ENCODE measurements around the gene BTBD3. TPM values are rescaled to one million over a fixed set of nuclear protein-coding genes. Genes with fewer than 3 reads are reported as not detected.

BTBD3 gene
- total RNA-seq, 4 donors from 2014 or later = 39.0 to 62.1 (median 44.6) TPM

- WGBS = 77% methylated on average over 6 of the region's 6 CpGs
- no peaks in the 10 kb centered on the region for H3K36me3 ChIP-seq
- no peak for DNase-seq (ENCODE audit: low spot score in 2 of 2)
- no peak overlapping the region for H3K27ac ChIP-seq
- H3K4me1 ChIP-seq = no peaks in the 10 kb centered on the region
- no peak for TF ChIP-seq EP300 (IDR thresholded peaks at IDR 0.05)
- no peak for TF ChIP-seq CTCF (IDR thresholded peaks at IDR 0.05)
- TF ChIP-seq POLR2A (IDR thresholded peaks at IDR 0.05) = no peak
- no peak for TF ChIP-seq POLR2AphosphoS5 (IDR thresholded peaks at IDR 0.05)
- no peak overlapping the region for H3K4me3 ChIP-seq
- no peaks in the 10 kb centered on the region for H3K27me3 ChIP-seq
- no peaks in the 10 kb centered on the region for H3K9me3 ChIP-seq
Observed at GRCh38 chr20:11936157-11936556, 18.5 kb downstream of the BTBD3 start.

DNA sequence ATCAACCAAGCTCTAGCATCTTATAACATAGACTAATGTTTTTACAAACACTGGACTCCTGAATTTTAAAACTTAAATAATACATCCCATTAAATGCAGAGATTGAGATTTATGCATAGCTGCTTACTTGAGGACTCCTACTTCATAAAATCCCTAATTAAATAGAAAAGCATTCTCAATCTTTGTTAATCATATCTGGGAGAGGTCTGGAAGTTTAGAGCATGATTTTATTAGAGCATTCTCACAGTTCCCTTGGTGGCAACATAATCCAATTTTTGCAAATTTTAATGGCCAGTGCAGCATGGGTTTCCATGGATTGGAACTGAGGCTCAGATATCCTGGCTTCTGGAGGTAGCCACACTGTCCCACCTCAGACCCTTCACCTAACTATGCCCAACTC lies 19.5 kb downstream of the BTBD3 start:
- Histone ChIP-seq H3K4me3 (no peak overlapping the region), H3K27me3 (no peaks in the 10 kb centered on the region), H3K36me3 (no peaks in the 10 kb centered on the region), H3K27ac (no peak overlapping the region), H3K4me1 (no peaks in the 10 kb centered on the region), H3K9me3 (no peaks in the 10 kb centered on the region)
- TF ChIP-seq POLR2AphosphoS5 (IDR thresholded peaks at IDR 0.05) (no peak), CTCF (IDR thresholded peaks at IDR 0.05) (no peak), EP300 (IDR thresholded peaks at IDR 0.05) (no peak), POLR2A (IDR thresholded peaks at IDR 0.05) (no peak)
- no peak for DNase-seq (ENCODE audit: low spot score in 2 of 2)

DNA sequence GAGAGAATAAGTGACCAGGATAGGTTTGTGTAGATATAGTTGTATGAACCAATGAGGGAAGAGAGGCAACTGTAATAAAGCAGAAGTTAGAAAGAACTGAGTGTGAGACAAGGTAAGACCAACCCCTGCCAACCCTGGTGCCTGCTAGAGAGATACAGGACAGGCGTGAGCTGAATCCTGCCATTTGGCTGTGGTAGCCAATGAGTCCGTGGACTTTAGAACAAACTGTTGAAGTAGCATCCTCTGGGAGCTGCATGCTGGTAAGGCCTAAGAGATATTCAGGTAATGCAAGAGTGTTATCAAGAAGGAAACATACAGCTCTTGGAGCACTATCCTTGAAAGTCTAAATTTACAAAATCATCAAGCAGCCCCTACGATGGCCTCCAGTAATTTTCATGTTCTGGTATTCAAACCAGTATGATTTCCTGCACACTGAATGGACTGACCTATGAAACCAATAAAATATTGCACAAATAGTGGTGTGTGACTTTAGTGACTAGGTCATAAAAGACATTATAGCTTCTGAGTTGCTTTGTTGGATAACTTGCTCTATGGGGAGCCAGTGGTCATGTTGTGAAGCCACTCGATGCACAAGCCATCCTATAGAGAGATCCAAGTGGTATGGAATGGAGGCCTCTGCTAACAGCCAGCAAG lies 24.0 kb downstream of the BTBD3 start:
- no peak for TF ChIP-seq POLR2AphosphoS5 (IDR thresholded peaks at IDR 0.05)
- TF ChIP-seq EP300 (IDR thresholded peaks at IDR 0.05) = no peak
- no peak for TF ChIP-seq CTCF (IDR thresholded peaks at IDR 0.05)
- no peak for TF ChIP-seq POLR2A (IDR thresholded peaks at IDR 0.05)
- no peak overlapping the region for H3K27ac ChIP-seq
- no peaks in the 10 kb centered on the region for H3K9me3 ChIP-seq
- no peaks in the 10 kb centered on the region for H3K4me1 ChIP-seq
- no peak for DNase-seq (ENCODE audit: low spot score in 2 of 2)
- no peaks in the 10 kb centered on the region for H3K27me3 ChIP-seq
- no peaks in the 10 kb centered on the region for H3K36me3 ChIP-seq
- no peak overlapping the region for H3K4me3 ChIP-seq
- WGBS = 91% methylated on average over 4 of the region's 4 CpGs

DNA sequence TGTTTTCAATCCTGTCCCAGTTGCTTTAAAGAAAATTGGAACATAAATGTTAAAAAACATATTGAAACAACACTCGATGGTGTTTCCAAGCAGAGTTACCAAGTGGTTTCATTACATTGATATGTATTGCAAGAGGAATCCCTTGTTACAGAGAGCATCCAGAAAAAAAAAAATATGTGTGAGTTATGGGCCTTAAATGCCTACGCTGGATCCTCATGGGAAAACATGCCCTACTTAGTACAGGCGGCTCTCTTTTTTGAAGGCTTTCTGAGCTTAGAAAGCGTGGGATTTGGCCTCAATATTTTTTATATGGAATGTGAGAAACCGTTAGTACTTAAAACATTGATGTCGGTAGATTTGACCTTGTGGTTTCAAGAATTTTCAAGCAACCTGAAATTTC lies 26.1 kb downstream of the BTBD3 start:
- Histone ChIP-seq H3K36me3 (no peaks in the 10 kb centered on the region), H3K4me1 (no peaks in the 10 kb centered on the region), H3K9me3 (no peaks in the 10 kb centered on the region), H3K27ac (no peak overlapping the region), H3K4me3 (no peak overlapping the region), H3K27me3 (no peaks in the 10 kb centered on the region)
- TF ChIP-seq POLR2AphosphoS5 (IDR thresholded peaks at IDR 0.05) (no peak), POLR2A (IDR thresholded peaks at IDR 0.05) (no peak), EP300 (IDR thresholded peaks at IDR 0.05) (no peak), CTCF (IDR thresholded peaks at IDR 0.05) (no peak)
- 91% methylated on average over 6 of the region's 6 CpGs for WGBS
- DNase-seq (ENCODE audit: low spot score in 2 of 2) = no peak

GRCh38 chr20:11948806-11949205 lies 31.1 kb downstream of the BTBD3 start:
- no peak for DNase-seq (ENCODE audit: low spot score in 2 of 2)
- TF ChIP-seq POLR2AphosphoS5 (IDR thresholded peaks at IDR 0.05) (no peak), CTCF (IDR thresholded peaks at IDR 0.05) (no peak), POLR2A (IDR thresholded peaks at IDR 0.05) (no peak), EP300 (IDR thresholded peaks at IDR 0.05) (no peak)
- Histone ChIP-seq H3K4me1 (no peaks in the 10 kb centered on the region), H3K27me3 (no peaks in the 10 kb centered on the region), H3K27ac (no peak overlapping the region), H3K36me3 (no peaks in the 10 kb centered on the region), H3K4me3 (no peak overlapping the region), H3K9me3 (no peaks in the 10 kb centered on the region)
